Stomach (tissue), 19 donors: ENCODE results near the gene CDY1. TPM values are rescaled to one million over a fixed set of nuclear protein-coding genes. Genes with fewer than 3 reads are reported as not detected.
"Not testable (repeated sequence)": the region's sequence is repeated elsewhere in the genome, so short reads cannot be mapped to it uniquely, and the experiment has no call there.

ENCODE experiments used
- DNase-seq, 2 donors: peaks; one replicate each; pipeline versions ENCODE4 v3.0.0 to v3.0.0-alpha.2; 2013 to 2019
- H3K27ac ChIP-seq, 5 donors: fragments of 200-600 bp in 4 of 5; sonication (generic) in 4 of 5; one replicate each; pipeline ENCODE4 v1.5.1; 2013 to 2019; ENCODE audit warnings: mild to moderate bottlenecking in 1 of 5, moderate library complexity in 1 of 5
- H3K27me3 ChIP-seq, 3 donors: fragments of 200-600 bp; sonication (generic); one replicate each; pipeline ENCODE4 v1.5.1; 2017 to 2019; ENCODE audit warnings: mixed run types in 1 of 3
- H3K36me3 ChIP-seq, 4 donors: fragments of 200-600 bp; sonication (generic); 1 replicate in 3 of 4; 2 replicates in 1 of 4; pipeline ENCODE4 v1.5.1; 2016 to 2019
- H3K4me1 ChIP-seq, 4 donors: fragments of 200-600 bp; sonication (generic); one replicate each; pipeline ENCODE4 v1.5.1; 2016 to 2019
- H3K4me3 ChIP-seq, 4 donors: fragments of 200-600 bp; sonication (generic) in 3 of 4; one replicate each; pipeline ENCODE4 v1.5.1; 2016 to 2019; ENCODE audit warnings: mild to moderate bottlenecking in 1 of 4
- H3K9me3 ChIP-seq, 4 donors: fragments of 200-600 bp; sonication (generic); one replicate each; pipeline ENCODE4 v1.5.1; 2016 to 2019
- WGBS, 5 donors: extraction: QIAGEN DNeasy Blood & Tissue Kit in 3 of 5; methylation state at CpG; one replicate each; pipeline versions ENCODE4 v1.1.5 to v1.1.7; 2013 to 2018; 5-methylcytosine and 5-hydroxymethylcytosine counted together
- intact Hi-C: fragments of 100-400 bp; cut with DNase I; formaldehyde crosslinking; loops from one replicate; pipeline ENCODE4 v1.15.1; 2023; ENCODE audit warnings: low total_unique reads
- long read RNA-seq, 10 donors: transcript quantifications; one replicate each; lab custom pipeline, GENCODE V29; 2026
- polyA plus RNA-seq, 3 donors: library from polyadenylated mRNA; stranded (reverse); fragments of 200-250 nt; gene quantifications; one replicate each; pipeline ENCODE4 v1.2.3, GENCODE V29; 2013
- total RNA-seq, 5 donors: library from RNA; depleted of rRNA; stranded (reverse); fragments of >200 nt; gene quantifications; one replicate each; pipeline versions ENCODE4 v1.1.0 to v1.2.3, GENCODE V29; 2014 to 2016
- donor health status: healthy with polysubstance abuse.
- donor health status: Bipolar disorder and iron deficiency.
- donor health status: healthy.

The CDY1 gene, protein sequence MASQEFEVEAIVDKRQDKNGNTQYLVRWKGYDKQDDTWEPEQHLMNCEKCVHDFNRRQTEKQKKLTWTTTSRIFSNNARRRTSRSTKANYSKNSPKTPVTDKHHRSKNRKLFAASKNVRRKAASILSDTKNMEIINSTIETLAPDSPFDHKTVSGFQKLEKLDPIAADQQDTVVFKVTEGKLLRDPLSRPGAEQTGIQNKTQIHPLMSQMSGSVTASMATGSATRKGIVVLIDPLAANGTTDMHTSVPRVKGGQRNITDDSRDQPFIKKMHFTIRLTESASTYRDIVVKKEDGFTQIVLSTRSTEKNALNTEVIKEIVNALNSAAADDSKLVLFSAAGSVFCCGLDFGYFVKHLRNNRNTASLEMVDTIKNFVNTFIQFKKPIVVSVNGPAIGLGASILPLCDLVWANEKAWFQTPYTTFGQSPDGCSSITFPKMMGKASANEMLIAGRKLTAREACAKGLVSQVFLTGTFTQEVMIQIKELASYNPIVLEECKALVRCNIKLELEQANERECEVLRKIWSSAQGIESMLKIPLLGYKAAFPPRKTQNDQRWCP
- total RNA-seq (not detected), polyA plus RNA-seq (not detected)
- long read RNA-seq, donor 1: 0 reads
- long read RNA-seq, donor 2: 0 reads
- long read RNA-seq, donor 3: 0 reads
- long read RNA-seq, donor 4: 0 reads
- long read RNA-seq, donor 5: 0 reads
- long read RNA-seq, donor 6: 0 reads
- long read RNA-seq, donor 7: 0 reads
- long read RNA-seq, donor 8: 0 reads
- long read RNA-seq, donor 9: 0 reads
- long read RNA-seq, donor 10: 0 reads

DNA sequence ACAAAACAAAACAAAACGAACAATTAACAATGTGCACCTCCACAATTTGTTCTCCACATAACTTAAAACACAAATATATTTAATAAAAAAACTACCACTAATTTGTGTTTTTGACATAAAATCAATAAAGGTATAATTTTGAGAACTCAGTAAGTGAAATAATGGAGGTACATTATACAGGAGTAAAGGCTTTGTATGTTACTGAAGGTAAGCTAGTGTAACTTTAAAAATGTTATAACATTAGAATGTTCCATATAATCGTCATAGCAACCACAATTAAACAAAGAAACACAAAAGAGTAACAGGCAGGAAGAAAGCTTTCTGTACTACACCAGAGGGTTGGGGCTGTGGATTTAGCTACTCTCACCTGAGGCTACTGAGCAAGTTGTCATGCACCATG is at the start of gene CDY1:
TSS of gene CDY1 (plus strand) at position 301 of the 400 bp plus-strand sequence. CDS start 326 bp downstream, outside the sequence.
- DNase-seq, intact Hi-C loops, H3K27ac ChIP-seq, H3K27me3 ChIP-seq, H3K9me3 ChIP-seq, H3K36me3 ChIP-seq, H3K4me3 ChIP-seq, H3K4me1 ChIP-seq: not testable (repeated sequence)
- no CpG with 5 or more reads among the region's 2 CpGs for WGBS, 5 donors

DNA sequence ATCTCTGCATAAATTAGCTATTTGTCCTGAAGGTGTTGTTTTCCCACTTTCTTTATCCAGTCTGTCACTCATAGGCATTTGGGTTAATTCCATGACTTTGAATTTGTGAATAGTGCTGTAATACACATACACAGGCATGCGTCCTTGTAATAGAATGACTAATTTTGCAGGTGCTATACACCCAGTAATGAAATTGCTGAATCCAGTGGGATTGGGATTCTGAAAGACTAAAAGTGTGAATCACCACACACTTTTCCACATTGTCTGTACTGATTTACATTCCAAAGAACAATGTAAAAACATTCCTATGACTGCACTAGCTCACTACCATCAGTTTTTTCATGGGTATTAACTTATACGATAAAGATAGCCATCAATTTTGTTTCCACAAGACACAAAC is 28.6 kb upstream of the CDY1 start:
- H3K27ac ChIP-seq, H3K9me3 ChIP-seq, H3K4me3 ChIP-seq, H3K27me3 ChIP-seq, DNase-seq, intact Hi-C loops, H3K36me3 ChIP-seq, H3K4me1 ChIP-seq: not testable (repeated sequence)
- WGBS, 5 donors: no CpG with 5 or more reads among the region's 2 CpGs

DNA sequence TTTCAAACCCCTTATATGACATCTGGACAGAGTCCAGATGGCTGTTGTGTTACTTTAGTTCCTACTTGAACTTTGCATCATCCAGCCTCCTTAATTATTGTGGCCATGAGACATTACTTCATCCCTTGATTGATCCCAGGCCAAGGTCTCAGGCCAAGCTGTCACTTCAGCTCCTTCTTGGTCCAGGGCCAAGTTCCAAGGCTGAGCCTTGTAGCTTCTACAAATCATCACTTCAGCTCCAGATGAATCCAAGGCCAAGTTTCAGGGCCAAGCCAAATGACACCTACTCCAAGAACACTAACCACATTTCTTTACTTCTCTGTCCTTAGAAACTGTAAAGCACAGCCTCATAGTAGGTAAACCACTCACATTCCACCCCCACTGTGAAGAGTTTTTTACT is 1.7 kb upstream of the CDY1 start:
- H3K27me3 ChIP-seq, H3K36me3 ChIP-seq, H3K4me3 ChIP-seq, H3K4me1 ChIP-seq, DNase-seq, H3K27ac ChIP-seq, H3K9me3 ChIP-seq, intact Hi-C loops: not testable (repeated sequence)

DNA sequence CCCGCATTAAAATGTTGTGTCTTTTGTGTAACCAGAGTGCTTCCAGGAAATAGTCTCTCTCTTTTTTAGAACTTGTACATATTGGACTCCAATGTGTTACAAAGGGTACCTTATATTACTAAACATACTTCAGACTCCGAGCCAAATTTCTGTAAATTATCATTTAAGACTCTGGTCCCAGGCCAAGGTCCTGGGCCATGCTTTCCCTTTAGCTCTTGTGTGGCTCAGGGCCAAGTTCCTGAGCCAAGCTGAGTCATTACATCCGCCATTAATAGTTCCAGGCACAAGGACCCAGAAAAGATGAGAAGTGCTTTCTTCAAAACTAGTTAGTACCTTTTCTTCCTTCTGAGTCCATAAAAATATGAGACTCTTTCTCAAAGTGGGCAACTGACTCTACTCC is 4.6 kb downstream of the CDY1 start:
- intact Hi-C loops, H3K27ac ChIP-seq, H3K4me1 ChIP-seq, H3K27me3 ChIP-seq, H3K9me3 ChIP-seq, DNase-seq, H3K4me3 ChIP-seq, H3K36me3 ChIP-seq: not testable (repeated sequence)
- no CpG with 5 or more reads among the region's 3 CpGs for WGBS, 5 donors

DNA sequence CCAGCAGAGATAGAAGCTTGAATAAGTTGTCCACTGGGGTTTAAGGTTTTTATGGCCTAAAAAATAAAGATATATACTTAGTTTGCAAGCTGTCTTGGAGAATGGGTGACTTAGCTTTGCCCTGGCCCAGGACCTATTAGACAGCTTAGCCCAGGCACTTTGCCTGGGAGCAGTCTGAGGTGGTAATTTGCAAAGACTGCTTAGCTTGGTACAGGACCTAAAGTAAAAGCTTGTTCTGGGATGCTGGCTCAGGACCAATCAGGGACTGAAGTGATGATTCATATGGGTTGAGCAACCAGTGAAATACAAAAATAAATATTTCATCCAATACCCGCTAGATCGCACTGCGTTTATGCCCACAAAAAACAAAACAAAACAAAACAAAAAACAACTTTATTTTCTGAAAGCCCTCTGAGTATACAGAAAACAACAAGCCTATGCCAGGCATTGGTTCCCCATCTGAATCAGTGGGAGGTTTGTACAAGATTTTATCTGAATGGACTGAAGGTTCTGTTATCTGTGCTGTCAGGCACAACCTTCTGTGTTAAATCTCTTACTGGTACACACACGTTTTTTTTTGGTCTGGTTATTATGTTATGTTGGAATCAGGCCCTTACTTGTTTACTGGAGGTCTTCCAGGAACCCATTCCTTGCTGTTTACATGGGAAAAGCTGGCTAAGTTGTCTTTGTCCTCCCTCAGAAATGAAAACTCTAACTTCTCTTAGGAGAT is 8.6 kb downstream of the CDY1 start:
- H3K4me3 ChIP-seq, DNase-seq, H3K9me3 ChIP-seq, H3K4me1 ChIP-seq, H3K27ac ChIP-seq, H3K27me3 ChIP-seq, H3K36me3 ChIP-seq, intact Hi-C loops: not testable (repeated sequence)
- WGBS, 5 donors: no CpG with 5 or more reads among the region's 4 CpGs

DNA sequence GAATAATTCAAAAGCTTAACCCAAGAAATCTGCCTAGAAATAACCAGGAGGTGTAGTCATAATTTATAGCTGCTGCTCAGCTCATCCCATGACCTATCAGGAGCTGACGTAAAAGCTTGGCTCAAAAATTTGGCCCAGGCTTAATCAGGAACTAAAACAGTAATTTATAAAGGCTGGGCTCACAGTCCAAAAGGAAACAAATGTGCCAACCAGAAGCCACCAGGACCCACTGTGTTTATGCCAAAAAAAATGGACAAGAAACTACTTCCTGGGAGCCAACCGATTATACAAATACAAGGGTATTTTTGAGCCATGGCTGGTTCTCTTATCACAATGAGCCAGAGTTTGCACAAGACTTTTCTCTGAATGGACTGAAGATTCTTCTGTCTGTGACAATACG is 17.9 kb downstream of the CDY1 start:
- H3K27ac ChIP-seq, DNase-seq, H3K4me1 ChIP-seq, H3K4me3 ChIP-seq, H3K9me3 ChIP-seq, H3K27me3 ChIP-seq, intact Hi-C loops, H3K36me3 ChIP-seq: not testable (repeated sequence)
- no CpG with 5 or more reads among the region's 3 CpGs for WGBS, 5 donors

DNA sequence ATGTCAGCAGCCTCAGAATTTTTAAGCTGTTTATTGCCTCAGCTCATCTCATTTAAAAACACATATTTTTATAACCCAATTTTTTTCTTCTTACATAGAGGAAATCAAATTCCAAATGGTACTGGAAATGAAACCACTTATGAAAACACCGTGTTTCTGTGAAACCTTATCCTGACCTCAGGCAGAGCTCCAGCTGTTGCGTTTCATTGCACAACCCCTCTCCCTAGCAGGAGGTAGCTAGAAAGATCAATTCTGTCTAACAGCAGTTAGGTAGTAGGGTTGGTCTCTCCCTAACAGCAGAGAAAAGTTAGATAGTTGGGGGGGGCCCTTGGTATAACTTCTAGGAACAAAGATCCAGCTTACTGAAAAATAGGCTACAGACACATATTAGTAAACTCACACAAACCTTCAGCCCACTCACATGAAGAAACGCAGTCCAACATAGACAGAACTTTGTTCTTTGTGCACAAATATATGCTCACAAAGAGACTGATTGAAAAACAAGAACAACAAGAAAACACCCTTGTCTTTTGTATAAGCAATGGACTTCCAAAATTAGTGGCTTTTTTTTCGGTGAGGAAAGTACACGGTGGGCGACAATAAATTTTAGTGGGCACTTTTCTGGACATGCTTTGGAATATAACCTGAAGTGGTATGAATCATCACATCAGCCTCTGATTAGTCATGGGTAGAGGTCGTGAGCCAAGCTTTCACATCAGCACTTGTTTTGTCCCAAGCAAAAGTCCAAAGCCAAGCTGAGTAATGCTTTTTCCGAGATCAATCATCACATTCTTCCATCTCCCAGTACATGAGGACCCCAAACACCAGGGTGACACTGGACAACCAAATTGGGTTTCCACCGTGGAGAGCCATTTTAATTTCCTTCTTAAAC is 21.4 kb downstream of the CDY1 start:
- no CpG with 5 or more reads among the region's 9 CpGs for WGBS, 5 donors
- H3K4me3 ChIP-seq, H3K27ac ChIP-seq, H3K4me1 ChIP-seq, H3K9me3 ChIP-seq, H3K36me3 ChIP-seq, intact Hi-C loops, H3K27me3 ChIP-seq, DNase-seq: not testable (repeated sequence)
